SK-N-DZ (cell line): ENCODE measurements around the gene HIRA.
"Not testable (repeated sequence)": the region's sequence is repeated elsewhere in the genome, so short reads cannot be mapped to it uniquely, and the experiment has no call there.

Source experiments
- DNase-seq: peaks from one replicate; pipeline ENCODE4 v3.0.0-alpha.2; 2015; ENCODE audit warnings: low spot score

The HIRA gene

DNA sequence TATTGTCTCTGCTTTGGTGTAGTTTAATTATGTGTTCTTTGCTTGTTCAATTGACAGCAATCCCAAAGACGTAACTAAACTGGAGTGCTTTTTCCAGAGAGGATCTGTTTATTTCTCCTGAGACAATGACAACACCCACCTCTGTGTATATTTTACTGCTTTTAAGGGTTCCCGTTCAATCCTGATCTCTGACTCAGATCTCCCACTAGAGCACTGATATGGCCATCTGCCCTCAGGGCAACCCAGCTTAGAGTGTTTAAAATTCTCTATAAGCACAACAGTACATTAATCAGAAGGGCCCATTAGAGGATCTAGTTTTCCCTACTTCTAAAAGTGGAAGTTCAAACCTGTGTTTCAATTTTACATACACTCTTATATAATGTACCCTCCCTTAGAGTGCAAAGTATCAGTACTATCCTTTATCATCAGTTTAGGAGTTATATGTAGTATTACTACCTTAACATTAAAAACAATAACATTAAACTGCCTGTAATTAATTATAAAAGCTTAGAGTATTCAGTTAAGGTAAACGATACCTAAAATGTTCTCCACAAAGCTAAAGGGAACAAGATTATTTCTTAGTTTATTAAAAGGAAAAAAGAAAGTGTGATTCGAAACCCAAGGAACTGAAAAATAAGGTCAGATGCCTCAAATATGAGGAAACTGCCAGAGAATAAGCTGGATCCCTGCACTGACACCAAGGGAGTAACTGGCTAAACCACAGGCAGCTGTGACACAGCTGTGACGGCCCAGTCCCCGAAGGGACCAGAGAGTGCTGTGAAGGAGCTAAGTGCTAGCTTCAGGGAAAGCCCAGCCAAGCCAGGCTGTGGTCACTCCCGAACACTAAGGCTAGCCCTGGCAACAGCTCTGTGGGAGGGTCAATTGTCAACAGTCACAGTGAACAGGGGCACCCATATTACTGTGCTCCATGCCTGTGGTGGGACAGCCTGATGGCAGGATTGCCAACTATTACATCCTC is 32.2 kb upstream of the HIRA start:
- DNase-seq: no peak

DNA sequence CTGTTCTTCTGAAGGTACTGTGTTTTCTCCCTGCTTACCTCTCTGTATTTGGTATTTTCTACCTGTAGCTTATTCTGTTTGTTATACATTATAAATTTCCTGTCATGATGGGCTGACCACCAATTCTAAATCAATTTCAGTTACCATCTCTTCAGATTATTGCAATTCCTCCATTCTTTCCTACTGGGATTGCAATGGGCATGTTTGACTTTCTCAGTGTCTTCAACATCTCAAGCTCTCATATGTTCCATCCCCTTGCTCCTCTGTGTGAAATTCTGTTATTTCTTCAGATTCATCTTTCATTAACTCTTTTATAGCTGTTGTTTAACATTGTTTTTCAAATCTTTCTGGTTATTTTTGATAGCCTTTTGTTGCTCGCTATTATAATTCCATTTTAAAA is 31.5 kb upstream of the HIRA start:
- no peak for DNase-seq

DNA sequence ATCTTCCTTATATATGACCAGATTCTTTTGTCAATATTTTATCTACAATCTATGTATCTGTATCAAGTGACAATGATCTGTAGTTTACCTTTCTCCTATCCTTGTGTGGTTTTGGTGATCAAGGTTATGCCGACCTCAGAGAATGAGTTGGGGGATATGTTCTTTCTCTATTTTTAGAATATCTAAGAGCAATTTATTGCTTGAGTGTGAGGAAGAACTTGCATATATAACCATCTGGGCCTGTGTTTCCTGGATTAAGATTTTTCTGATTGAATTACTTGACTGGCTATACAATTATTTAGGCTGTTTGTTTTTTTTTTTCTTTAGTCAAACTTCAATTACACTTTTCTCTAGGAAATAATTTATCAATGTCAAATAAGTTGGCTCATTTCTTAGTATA is 30.0 kb upstream of the HIRA start:
- DNase-seq: no peak

DNA sequence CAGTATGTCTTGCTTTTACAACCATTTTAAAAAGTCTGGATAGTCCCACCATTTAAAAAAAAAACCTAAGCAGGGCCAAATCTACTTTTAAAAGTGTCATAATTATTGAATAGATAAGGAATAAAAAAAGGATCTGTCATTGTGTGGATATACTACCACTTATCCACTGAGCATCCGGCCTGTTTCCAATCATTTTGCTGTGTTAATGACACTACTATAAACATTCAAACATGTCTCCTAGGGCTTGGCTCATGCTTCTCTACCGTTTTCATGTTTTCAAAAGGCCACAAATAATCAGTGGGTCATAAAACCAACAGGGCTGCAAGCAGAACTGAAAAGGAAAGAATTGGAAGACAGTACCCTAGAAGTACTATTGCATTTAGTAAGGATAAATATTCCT is 28.5 kb upstream of the HIRA start:
- no peak for DNase-seq

DNA sequence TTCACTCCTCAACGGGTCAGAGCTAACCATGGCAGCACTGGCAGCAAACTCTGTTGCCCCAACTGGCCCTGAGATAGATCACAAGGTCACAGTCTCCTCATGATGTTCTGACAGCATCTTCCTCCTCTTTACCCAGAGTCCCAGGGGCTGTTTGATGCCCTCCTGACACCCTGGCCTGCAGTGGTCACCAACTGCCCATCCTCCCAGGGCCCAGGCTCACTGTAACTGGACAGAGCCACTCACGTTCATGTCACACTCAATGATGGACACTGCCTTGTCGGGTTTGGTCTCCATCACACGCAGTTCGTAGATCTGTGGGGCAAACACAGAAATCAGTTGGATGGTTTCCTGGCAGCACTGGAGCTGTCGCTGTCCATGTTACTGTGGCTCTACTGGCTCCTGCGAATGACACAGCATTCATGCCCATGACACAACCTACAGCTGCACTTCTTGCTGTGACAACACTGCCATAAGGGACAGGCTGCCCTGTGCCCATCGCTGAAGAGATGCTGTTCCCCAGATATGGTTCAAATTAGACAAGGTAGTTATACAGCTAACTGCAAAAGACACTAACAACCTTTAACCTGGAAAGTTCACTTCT is 26.4 kb upstream of the HIRA start:
- DNase-seq: no peak

DNA sequence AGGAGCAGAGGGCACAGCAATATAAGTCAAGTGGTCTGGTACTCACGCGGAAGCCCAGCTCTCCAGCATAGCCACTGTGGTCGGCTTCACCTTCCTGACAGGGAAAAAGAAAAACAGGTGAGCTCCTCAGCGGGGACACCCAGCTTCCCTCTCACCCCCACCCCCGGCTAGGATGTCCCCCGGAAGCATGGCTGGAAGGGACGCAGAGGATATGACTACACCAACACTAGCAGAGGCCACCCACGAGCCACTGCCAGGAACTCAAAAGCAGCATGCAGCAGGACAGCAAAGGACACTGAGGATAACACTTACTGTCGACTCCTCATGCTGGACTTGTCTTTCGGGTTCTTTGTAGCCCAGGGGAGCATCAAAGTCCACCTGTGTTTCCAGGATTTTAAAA is 25.0 kb upstream of the HIRA start:
- no peak for DNase-seq

DNA sequence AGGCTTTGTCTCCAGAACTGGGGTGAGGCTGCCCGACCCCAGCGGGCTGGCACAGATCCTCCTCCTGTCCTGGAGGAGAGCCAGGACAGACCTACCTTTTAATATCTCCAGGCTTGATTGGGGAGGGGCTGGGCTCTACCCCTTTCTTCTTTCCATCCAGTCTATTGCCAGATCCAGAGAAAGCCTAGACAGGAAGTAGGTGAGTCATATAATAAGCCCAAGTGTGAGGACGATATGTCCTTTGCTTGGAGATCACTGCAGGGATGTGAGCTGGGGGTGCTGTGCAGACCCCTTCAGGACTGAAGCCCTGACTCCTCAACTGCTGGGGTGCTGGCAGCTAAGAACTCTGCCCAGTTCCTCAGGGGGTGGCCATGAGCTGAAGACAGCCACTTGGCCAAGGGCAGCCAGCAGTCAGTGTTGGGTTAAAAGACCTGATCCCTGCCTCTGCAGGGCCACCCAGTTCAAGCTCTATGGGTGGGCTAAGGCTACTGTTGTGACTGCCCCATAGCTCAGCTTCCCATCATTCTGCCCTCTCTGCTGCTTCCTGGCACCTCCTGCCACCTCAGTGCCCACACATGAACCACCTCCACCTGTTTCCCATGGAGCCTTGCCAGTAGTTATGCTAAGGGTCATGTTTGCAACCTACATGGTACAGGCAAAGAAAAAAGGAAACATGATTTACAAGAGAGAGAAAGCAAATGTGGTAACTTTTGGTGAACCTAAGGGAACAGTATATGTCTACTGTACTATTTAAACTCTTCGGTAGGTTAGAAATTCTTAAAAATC is 24.2 kb upstream of the HIRA start:
- DNase-seq: no peak

DNA sequence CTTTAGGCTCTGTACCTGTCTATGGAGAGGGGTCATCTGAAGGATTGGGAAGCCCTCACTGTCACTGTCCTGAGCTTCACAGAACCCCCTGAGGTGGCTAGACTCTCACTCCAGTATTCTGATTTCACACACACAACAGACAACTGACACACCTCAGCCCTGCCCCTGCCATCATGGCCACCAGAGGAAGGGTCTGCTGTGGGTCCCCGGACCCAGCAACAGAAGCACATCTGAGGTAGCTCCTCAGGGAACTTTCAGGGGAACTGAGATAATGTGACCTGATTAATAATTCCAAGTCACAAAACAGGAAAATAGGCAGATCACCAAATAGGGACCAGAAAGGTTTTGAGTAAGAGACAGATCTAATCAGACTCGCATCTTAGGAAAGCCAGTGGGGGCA is 23.5 kb upstream of the HIRA start:
- no peak for DNase-seq

DNA sequence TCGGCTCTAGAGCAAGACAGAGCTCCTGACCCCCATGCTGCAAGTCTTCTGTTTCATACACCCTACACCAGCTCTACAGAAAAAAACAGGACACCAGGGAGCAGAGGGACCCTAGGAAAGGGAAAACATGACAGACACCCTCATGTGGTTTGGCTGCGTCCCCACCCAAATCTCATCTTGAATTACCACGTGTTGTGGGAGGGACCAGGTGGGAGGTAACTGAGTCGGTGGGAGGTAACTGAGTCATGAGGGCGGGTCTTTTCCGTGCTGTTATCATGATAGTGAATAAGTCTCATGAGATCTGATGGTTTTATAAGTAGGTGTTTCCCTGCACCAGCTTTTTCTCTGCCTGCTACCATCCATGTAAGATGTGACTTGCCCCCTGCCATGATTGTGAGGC is 22.6 kb upstream of the HIRA start:
- no peak for DNase-seq

DNA sequence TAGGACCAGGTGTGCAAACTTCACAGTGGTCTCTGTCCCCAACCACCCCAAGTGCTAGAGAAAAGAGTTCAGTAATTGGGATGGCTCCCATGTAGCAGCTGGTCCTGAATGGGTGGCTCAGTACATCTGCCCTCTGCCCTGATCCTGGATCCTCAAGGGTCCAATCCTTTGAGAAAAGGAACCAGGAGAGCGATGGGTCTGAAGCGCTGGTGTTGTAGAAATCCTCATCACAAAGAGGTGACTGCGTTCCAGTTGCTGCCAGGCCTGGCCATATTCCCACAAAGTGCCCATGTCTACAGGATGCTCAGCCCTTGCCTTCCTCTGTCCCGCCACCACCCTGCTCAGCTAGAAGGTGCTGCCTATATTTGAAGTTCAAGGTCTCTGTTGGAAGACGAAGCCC is 22.2 kb upstream of the HIRA start:
- no peak for DNase-seq

DNA sequence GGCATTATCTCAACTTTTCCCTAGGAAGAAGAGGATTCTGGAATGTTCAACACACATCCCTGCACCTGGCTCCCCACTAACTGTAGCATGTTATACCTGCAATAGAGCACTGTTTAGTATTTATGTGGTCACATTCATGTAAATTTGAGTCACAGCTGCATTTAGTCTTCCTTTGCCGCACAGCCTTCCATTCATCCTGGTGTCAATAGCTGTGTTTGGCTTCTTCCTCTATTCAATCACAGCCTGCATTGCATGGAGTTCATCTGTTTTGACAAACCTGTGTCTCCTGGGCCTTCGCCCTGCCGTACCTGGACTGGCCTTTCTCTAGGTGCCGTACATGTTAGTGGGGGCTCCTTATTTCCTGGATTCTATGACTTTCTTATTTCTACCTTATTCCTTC is 20.0 kb upstream of the HIRA start:
- no peak for DNase-seq

DNA sequence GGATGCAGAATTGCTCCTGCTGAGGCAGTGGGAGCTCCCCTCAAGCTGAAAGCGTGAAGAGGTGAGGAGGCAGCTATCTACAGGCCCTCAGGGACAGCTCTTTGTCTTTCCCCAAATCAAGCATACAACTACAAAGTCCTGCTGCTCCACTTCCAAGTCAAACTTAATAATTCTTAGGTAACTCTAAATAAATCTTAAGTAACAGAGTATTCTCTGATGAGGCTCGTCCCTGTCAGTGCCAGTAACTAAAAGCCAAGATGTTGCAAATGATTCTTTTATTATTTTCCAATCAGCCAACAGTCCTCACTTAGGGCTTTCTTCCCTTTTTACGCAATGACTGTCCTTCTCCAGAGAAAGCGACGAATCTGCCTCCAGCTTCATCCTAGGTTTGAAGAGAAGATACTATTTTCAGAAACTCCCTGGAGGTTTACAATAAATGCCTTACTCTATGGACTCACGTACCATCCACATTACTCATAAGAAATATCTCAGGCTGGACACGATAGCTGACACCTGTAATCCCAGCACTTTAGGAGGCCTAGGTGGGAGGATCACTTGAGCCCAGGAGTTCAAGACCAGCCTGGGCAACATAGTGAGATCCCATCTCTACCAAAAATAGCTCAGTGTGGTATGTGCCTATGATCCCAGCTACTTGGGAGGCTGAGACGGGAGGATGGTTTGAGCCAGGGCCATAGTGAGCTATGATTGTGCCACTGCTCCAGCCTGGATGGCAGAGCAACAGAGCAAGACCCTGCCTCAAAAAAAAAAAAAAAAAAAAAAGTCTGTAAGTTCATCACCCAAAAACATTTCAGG is 19.0 kb upstream of the HIRA start:
- DNase-seq: no peak

DNA sequence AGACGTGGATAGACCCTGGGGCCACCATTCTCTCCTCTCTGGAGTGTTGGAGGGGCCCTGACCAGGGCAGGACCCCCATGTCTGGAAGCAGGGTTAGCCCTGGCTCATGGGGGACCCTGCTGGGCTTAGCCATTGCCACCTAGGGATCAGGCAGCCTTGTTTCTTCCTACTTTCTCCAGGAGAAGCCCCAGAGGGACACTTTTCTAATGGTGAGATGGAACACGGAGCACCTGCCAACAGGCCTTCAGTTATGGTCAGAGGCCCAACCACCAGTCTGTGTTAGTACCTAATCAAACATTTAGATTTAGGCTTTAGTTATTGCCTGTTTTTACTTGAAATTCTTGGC is 17.9 kb upstream of the HIRA start:
- no peak for DNase-seq

DNA sequence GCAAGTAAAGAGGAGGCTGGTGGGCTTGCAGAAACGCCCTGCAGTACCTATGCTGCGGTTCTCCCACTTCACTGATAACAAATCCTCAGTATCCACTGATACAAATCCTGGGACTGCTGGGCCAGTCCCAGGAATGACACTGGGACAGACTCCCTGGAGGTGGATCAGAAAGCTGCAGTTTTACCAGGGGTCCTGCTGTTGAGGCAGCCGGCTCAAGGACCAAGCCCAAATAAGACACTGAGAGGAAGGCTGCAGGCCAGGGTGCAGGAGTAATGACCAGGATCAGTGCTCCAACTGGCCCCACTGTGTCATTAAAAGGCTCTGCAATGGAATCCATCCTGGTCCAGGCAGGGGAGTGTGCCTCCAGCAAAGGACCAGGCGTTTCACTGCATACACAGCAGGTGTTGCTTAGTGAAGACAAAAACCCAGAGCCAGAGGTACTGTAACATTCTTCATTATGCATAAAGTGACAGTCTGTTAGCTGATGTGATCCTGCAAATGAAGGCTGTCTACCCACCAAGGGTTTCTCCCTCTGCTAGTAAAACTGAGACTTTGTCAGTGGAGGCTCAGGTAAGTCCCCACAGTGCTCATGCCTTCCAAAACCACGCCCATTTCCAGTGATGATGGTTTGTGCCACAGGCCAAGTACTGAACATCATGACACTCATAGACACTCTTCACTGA is 17.3 kb upstream of the HIRA start:
- DNase-seq: no peak

DNA sequence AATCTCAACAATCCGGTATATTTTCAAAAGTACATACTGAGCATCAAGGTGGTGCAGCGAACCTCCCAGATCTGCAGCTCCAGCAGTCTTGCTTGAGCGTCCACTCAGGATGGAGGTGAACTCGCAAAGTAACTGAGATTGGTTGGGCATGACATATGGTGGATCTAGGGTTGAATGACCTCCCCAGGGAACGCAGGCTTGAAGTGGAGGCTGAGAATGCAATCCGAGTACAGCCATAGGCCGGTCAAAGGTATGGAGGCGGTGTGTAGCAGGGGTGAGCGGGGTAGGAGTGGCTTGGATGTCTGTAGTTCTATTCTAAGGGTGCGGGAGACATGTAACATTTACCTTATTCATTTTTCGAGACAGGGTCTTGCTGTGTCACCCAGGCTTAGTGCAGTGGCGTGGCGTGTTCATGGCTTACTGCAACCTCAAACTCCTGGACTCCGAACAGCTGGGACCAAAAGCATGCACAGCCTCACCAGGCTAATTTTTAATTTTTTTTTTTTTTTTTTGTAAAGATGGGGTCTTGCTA is 16.6 kb upstream of the HIRA start:
- DNase-seq: peak; percentile 78

DNA sequence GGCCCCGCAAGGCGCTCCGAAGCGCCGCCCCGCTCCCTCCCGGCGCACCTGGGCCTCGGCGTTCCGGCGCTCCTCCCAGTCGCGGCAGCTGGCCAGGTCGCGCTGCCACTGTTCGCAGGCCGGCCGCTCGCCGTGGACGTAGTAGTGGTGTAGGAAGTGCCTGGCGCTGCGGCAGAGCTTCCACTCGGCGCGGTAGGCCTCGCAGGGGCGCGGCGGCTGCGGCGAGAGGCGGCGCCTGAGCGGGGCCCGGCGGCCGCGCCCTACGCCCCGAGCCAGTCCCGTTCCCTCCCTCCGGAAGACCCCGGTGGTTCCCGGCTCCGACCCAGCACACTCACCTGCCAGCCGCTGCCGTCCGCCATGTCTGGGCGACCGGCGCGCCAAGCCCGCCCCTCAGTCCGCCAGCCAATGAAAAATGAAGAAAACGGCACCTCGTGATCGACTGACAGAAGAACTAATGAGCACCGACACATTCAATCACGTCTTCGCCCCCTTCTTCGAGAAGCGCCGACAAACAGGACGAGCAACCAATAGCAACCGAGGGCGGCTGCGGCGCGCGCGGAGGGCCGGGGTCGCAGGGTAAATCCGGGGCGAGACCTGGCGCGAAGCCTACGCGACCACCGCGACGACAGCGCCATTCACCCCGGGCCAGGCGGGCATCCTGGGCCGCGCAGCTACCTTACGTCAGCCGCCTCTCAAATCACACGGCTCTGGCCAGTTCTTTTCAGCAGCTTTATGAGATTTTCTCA is 16.0 kb upstream of the HIRA start, which contains the start of gene C22orf39:
TSS of gene C22orf39 (minus strand) at position 382 of the 746 bp plus-strand sequence. CDS start at position 359, 23 bp downstream.
- peak; percentile 96 for DNase-seq

DNA sequence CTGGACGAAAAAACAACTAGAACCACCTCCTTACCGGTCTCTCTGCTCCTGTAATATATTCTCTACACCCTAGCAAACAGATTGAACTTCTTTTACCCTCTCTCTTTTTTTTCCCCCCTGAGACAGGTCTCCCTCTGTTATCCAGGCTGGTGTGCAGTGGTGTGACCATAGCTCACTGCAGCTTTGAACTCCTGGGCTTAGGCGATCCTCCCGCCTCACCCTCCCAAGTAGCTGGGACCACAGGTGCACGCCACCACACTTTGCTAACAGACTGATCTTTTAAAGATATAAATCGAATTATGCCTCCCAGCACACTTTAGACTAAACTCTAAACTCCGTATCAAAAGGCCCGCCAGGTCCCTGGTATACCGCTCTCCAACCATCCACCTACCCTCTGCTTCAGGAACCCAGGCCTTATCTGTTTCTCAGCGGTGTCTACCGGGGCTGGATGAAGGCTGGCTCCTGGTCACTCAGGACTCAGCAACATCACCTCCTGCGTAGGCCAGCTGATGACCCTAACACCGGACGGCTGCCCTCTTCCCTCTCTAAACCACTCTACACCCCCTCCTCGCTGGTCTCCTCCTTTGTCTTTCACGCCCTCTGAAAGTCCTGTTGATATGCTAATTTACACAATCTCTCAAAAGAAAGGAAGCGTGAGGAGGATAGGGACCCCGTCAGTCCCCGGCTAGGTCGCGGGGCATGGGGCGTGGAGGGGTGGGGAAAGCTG is 15.2 kb upstream of the HIRA start:
- DNase-seq: no peak

DNA sequence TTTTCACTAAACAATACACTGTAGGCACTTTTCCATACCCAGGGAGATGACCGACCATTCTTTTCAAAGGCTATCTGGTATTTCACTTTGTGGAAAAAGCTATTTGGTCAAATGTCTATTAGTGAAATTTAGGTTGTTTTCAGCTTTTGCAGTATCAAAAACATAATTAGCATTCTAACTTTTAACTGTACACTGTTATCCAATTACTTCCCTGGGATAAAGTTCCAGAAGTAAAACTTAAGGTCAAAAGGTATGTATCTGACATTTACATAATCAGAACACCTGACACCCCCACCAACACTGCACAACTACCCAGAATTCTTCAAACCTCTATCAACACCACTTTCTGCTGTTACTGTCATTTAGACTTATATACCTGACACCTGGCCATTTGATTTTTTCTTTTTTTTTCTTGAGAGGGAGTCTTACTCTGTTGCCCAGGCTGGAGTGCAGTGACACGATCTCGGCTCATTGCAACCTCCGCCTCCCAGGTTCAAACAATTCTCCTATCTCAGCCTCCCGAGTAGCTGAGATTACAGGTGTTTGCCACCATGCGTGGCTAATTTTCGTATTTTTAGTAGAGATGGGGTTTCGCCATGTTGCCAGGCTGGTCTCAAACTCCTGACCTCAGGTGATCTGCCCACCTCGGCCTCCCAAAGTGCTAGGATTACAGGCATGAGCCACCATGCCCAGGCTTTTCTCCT is 13.9 kb upstream of the HIRA start:
- not testable (repeated sequence) for DNase-seq
